ENCODE measurements around the gene ANKRD9. TPM values are rescaled to one million over a fixed set of nuclear protein-coding genes. Genes with fewer than 3 reads are reported as not detected.

Gene ANKRD9
- total RNA-seq, 1 experiment from 2014 or later, result 29.8 TPM

- peak overlapping the region; percentile 78 to 79 for H3K4me3 Mint-ChIP-seq
- H3K4me2 ChIP-seq (ENCODE audit: insufficient read depth, insufficient read length, low read length), result peak overlapping the region; percentile 93
- no peak overlapping the region for H2BK12ac ChIP-seq (ENCODE audit: insufficient read length, low read depth, low read length)
- H3K79me2 ChIP-seq (ENCODE audit: insufficient read depth, low read length), result no peaks in the 10 kb centered on the region
- no CpG with 5 or more reads among the region's 32 CpGs for WGBS (ENCODE audit: extremely low coverage, insufficient read length, low lambda C conversion rate)
- H3K27ac ChIP-seq (ENCODE audit: insufficient read length, low read depth, low read length), result no peak overlapping the region
- H2AFZ ChIP-seq (ENCODE audit: low read length), result no peak overlapping the region
- H3K27me3 ChIP-seq (ENCODE audit: insufficient read depth, low read length), result no peaks in the 10 kb centered on the region
- H3K9me3 Mint-ChIP-seq, result no peaks in the 10 kb centered on the region; a peak in 1 of 5 replicates
- H3K18ac ChIP-seq (ENCODE audit: insufficient read length, low read depth, low read length), result no peak overlapping the region
- H3T11ph ChIP-seq (ENCODE audit: low read length), result no peak overlapping the region
- H3K56ac ChIP-seq (ENCODE audit: insufficient read length, low read depth, low read length), result no peak overlapping the region
- H2BK120ac ChIP-seq (ENCODE audit: low read depth, low read length, poor library complexity, severe bottlenecking), result no peak overlapping the region
- no peaks in the 10 kb centered on the region for H4K20me1 ChIP-seq (ENCODE audit: control insufficient read depth, insufficient read depth, insufficient read length)
- peaks cover 4% of the 10 kb centered on the region; the same call in 1 of the 2 replicates for H3K27me3 Mint-ChIP-seq (ENCODE audit: low read depth)
- H4K91ac ChIP-seq (ENCODE audit: insufficient read length, low read depth, low read length), result no peak overlapping the region
- H3K4me1 Mint-ChIP-seq, result peaks cover 15 to 21% of the 10 kb centered on the region in 2 experiments
- H3K36me3 Mint-ChIP-seq (ENCODE audit: insufficient read depth in 1 of 3, low read depth in 3 of 3), result no peaks in the 10 kb centered on the region
- H2BK20ac ChIP-seq (ENCODE audit: low read depth, low read length, poor library complexity, severe bottlenecking), result no peak overlapping the region
- no peak overlapping the region for H3K23ac ChIP-seq (ENCODE audit: insufficient read length, low read depth, low read length)
- no peaks in the 10 kb centered on the region for H3K9me3 ChIP-seq (ENCODE audit: control insufficient read depth, low read depth, low read length)
- H3K4ac ChIP-seq (ENCODE audit: low read depth, low read length), result no peak overlapping the region
- H3K4me1 ChIP-seq (ENCODE audit: insufficient read depth, low read length), result no peaks in the 10 kb centered on the region; the same call in 1 of the 2 replicates
- H3K79me1 ChIP-seq (ENCODE audit: insufficient read depth, low read depth, low read length, poor library complexity, severe bottlenecking), result no peaks in the 10 kb centered on the region
- no peak overlapping the region for H2BK15ac ChIP-seq (ENCODE audit: low read depth, low read length)
- no peak overlapping the region for H4K5ac ChIP-seq (ENCODE audit: insufficient read length, low read depth, low read length)
- H3K27ac Mint-ChIP-seq, result peak overlapping the region in 2 of 3 experiments; percentile 5 to 96; a peak in 3 of 7 replicates
- no peak overlapping the region for H4K8ac ChIP-seq (replicated peaks; ENCODE audit: insufficient read length, low read depth, low read length)
- H3K23me2 ChIP-seq (ENCODE audit: insufficient read length, low read depth, low read length, poor library complexity, severe bottlenecking), result peaks cover 6% of the 10 kb centered on the region
- H2AK5ac ChIP-seq (ENCODE audit: insufficient read length, low read length), result no peak overlapping the region
- H3K14ac ChIP-seq (ENCODE audit: insufficient read depth, low read length), result no peak overlapping the region
- peak; percentile 100 for TF ChIP-seq CTCF (conservative IDR thresholded peaks at IDR 0.05)
- H3K9ac ChIP-seq (ENCODE audit: extremely low read depth, insufficient read length, low read length), result peak overlapping the region; percentile 24
- peak; percentile 100 for DNase-seq
- no peak overlapping the region for H2BK5ac ChIP-seq (ENCODE audit: insufficient read length, low read length)
These were observed 15.1 kb upstream of the ANKRD9 start for GRCh38 chr14:102524451-102525218.

Data from H9 (cell line).